B cell (primary cell): ENCODE measurements around the gene OR5AU1. TPM values are rescaled to one million over a fixed set of nuclear protein-coding genes. Genes with fewer than 3 reads are reported as not detected.

Experiments
- ATAC-seq: fragments of 200-7000 bp; cut with Tn5 transposase; one replicate; pipeline ENCODE4 v1.10.0; 2021; ENCODE audit warnings: low read depth, mild to moderate bottlenecking, moderate number of reproducible peaks, moderate library complexity
- CTCF ChIA-PET: fragments of 350-600 bp; sonication (Branson Sonifier 250); formaldehyde crosslinking; loops from one replicate; lab custom pipeline; 2021; ENCODE audit warnings: antibody characterized with exemption, inconsistent platforms; lab: Charles Lee
- POLR2A ChIA-PET: fragments of 350-600 bp; sonication (Branson Sonifier 250); formaldehyde crosslinking; loops from one replicate; lab custom pipeline; 2021; ENCODE audit warnings: antibody characterized with exemption; lab: Charles Lee
- DNase-seq: peaks from one replicate; pipeline ENCODE4 v3.0.0; 2013
- H2AFZ ChIP-seq: 2 replicates; pipeline ENCODE4 v1.6.1; 2012; ENCODE audit warnings: mild to moderate bottlenecking, low read depth, low read length; ENCODE audit not compliant: insufficient read depth, poor library complexity, severe bottlenecking
- H3K27ac ChIP-seq, 2 donors: 1 replicate in 1 of 2; 2 replicates in 1 of 2; pipeline ENCODE4 v1.5.1; 2012 to 2013; ENCODE audit warnings: low read length in 2 of 2, mild to moderate bottlenecking in 2 of 2, moderate library complexity in 1 of 2
- H3K27me3 ChIP-seq, 4 experiments: fragments of 200-600 bp in 1 of 4; sonication (generic) in 1 of 4; replicated peaks in 1 of 4; 1 replicate in 2 of 4; 2 replicates in 2 of 4; pipeline versions ENCODE4 v1.6.1 to v1.7.0; 2013 to 2016; ENCODE audit warnings: low read length in 3 of 4, mild to moderate bottlenecking in 2 of 4, mixed read lengths in 1 of 4, moderate library complexity in 1 of 4; ENCODE audit not compliant: insufficient read depth in 4 of 4, control insufficient read depth in 3 of 4; ENCODE audit errors: control extremely low read depth in 1 of 4
- H3K36me3 ChIP-seq, 2 experiments: replicated peaks in 1 of 2; 1 replicate in 1 of 2; 2 replicates in 1 of 2; pipeline versions ENCODE4 v1.6.1 to v1.7.1; 2013; ENCODE audit warnings: low read length in 1 of 2; ENCODE audit not compliant: insufficient read depth in 2 of 2, control insufficient read depth in 1 of 2; ENCODE audit errors: control extremely low read depth in 1 of 2, extremely low read depth in 1 of 2
- H3K4me1 ChIP-seq, 2 donors: fragments of 200-600 bp in 1 of 2; sonication (generic) in 1 of 2; 1 replicate in 1 of 2; 2 replicates in 1 of 2; pipeline versions ENCODE4 v1.5.1 to v1.6.1; 2013 to 2017; ENCODE audit warnings: low read length in 2 of 2; ENCODE audit not compliant: control insufficient read depth in 2 of 2, insufficient read depth in 2 of 2
- H3K4me2 ChIP-seq: replicated peaks from 2 replicates; pipeline ENCODE3; 2012; ENCODE audit warnings: mild to moderate bottlenecking, low read depth, low read length; ENCODE audit not compliant: poor library complexity, severe bottlenecking
- H3K4me3 ChIP-seq, 5 experiments: fragments of 200-600 bp in 1 of 5; sonication (generic) in 1 of 5; 1 replicate in 3 of 5; 2 replicates in 2 of 5; pipeline versions ENCODE4 v1.5.1 to v1.7.0; 2011 to 2016; ENCODE audit warnings: low read length in 4 of 5, mild to moderate bottlenecking in 4 of 5, low read depth in 2 of 5, control low read depth in 1 of 5, moderate library complexity in 1 of 5; ENCODE audit not compliant: insufficient read depth in 1 of 5; ENCODE audit errors: control extremely low read depth in 1 of 5, extremely low read depth in 1 of 5
- H3K79me2 ChIP-seq: fragments of 200-600 bp; sonication (generic); one replicate; pipeline ENCODE4 v1.6.0; 2016; ENCODE audit warnings: low read length; ENCODE audit not compliant: control insufficient read depth, insufficient read depth
- H3K9ac ChIP-seq: fragments of 200-600 bp; sonication (generic); 2 replicates; pipeline ENCODE4 v1.6.1; 2017; ENCODE audit warnings: mild to moderate bottlenecking, low read length, moderate library complexity
- H3K9me3 ChIP-seq, 3 donors: one replicate each; pipeline versions ENCODE4 v1.6.1 to v1.7.1; 2013; ENCODE audit warnings: low read length in 2 of 3; ENCODE audit not compliant: control insufficient read depth in 2 of 3, insufficient read depth in 1 of 3; ENCODE audit errors: control extremely low read depth in 1 of 3
- H4K20me1 ChIP-seq: 2 replicates; pipeline ENCODE4 v1.6.0; 2012; ENCODE audit warnings: mild to moderate bottlenecking, low read length; ENCODE audit not compliant: insufficient read depth, control insufficient read depth, poor library complexity, severe bottlenecking
- H3K27ac Mint-ChIP-seq: one replicate; pipeline ENCODE4 v1.8.0; 2021; ENCODE audit warnings: mixed read lengths
- H3K27me3 Mint-ChIP-seq: one replicate; pipeline ENCODE4 v1.8.0; 2021; ENCODE audit warnings: mixed read lengths
- H3K4me1 Mint-ChIP-seq: one replicate; pipeline ENCODE4 v1.8.0; 2021; ENCODE audit warnings: mixed read lengths
- H3K4me3 Mint-ChIP-seq: one replicate; pipeline ENCODE4 v1.8.0; 2021; ENCODE audit warnings: mixed read lengths
- H3K9me3 Mint-ChIP-seq: one replicate; pipeline ENCODE4 v1.8.0; 2022; ENCODE audit warnings: mixed read lengths; ENCODE audit not compliant: insufficient read depth
- EZH2 ChIP-seq: IDR thresholded peaks from 2 replicates; pipeline ENCODE4 v1.6.1; 2012; ENCODE audit warnings: borderline replicate concordance, low read depth, mild to moderate bottlenecking, moderate library complexity, low read length; ENCODE audit not compliant: insufficient read depth, poor library complexity, severe bottlenecking
- WGBS: methylation state at CpG from one replicate; pipeline ENCODE4 v1.1.5; 2013; ENCODE audit warnings: missing lambda C conversion rate; ENCODE audit not compliant: insufficient coverage; 5-methylcytosine and 5-hydroxymethylcytosine counted together
- intact Hi-C: fragments of 100-400 bp; cut with micrococcal nuclease; formaldehyde crosslinking; loops from one replicate; pipeline ENCODE4 v1.10.0; 2022
- polyA plus RNA-seq: library from polyadenylated mRNA; depleted of rRNA; stranded (reverse); fragments of >200 nt; gene quantifications from 2 replicates; pipeline ENCODE4 v1.2.3, GENCODE V29; 2012
- total RNA-seq, 2 donors: library from RNA; stranded (reverse); fragments of 120-200 nt in 1 of 2; gene quantifications; 1 replicate in 1 of 2; 2 replicates in 1 of 2; pipeline versions ENCODE4 v1.2.3 to v1.2.4, GENCODE V29; 2013 to 2022
- TF ChIP-seq, protein P1 (sequence below): fragments of 200-600 bp; IDR thresholded peaks from one replicate; pipeline ENCODE4 v1.8.0; 2022; ENCODE audit warnings: antibody characterized with exemption, mild to moderate bottlenecking

The OR5AU1 gene
- total and polyA plus RNA-seq, 2 donors (not counting 1 experiment from before 2014, with no cell fraction given): not detected

DNA sequence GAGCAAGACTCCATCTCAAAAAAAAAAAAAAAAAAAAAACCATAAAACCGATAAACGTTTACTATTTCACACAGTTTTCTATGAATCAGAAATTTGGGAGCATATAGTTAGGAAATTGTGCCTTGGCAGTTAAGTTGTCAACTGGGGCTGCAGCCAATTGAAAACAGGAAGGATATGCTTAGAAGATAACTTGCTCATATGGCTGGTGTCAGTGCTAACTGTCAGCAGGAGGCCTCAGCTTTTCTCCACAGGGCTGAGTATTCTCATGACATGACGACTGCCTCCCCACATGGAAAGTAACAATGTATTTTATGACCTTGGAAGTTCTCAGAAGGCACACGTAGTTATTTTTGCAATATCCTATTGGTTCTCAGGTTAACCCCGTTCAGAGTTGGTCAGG is 29.6 kb upstream of the OR5AU1 start:
- peaks cover 4% of the 10 kb centered on the region for H3K9me3 Mint-ChIP-seq
- H3K27me3 ChIP-seq: no peaks in the 10 kb centered on the region
- no peaks in the 10 kb centered on the region for H3K4me1 Mint-ChIP-seq
- POLR2A ChIA-PET: no interaction called here
- TF ChIP-seq, protein P1, sequence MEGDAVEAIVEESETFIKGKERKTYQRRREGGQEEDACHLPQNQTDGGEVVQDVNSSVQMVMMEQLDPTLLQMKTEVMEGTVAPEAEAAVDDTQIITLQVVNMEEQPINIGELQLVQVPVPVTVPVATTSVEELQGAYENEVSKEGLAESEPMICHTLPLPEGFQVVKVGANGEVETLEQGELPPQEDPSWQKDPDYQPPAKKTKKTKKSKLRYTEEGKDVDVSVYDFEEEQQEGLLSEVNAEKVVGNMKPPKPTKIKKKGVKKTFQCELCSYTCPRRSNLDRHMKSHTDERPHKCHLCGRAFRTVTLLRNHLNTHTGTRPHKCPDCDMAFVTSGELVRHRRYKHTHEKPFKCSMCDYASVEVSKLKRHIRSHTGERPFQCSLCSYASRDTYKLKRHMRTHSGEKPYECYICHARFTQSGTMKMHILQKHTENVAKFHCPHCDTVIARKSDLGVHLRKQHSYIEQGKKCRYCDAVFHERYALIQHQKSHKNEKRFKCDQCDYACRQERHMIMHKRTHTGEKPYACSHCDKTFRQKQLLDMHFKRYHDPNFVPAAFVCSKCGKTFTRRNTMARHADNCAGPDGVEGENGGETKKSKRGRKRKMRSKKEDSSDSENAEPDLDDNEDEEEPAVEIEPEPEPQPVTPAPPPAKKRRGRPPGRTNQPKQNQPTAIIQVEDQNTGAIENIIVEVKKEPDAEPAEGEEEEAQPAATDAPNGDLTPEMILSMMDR: no peak
- no peak for TF ChIP-seq EZH2
- H3K27ac Mint-ChIP-seq: no peak overlapping the region
- H2AFZ ChIP-seq: no peak overlapping the region
- no peak overlapping the region for H3K9ac ChIP-seq
- H4K20me1 ChIP-seq: no peaks in the 10 kb centered on the region
- no peaks in the 10 kb centered on the region for H3K4me1 ChIP-seq
- no peak overlapping the region for H3K4me3 Mint-ChIP-seq
- ATAC-seq: no peak
- H3K27ac ChIP-seq: no peak overlapping the region
- peaks cover 25% of the 10 kb centered on the region for H3K27me3 Mint-ChIP-seq
- H3K4me2 ChIP-seq: no peak overlapping the region
- intact Hi-C loops: no loop called here
- CTCF ChIA-PET: no interaction called here
- H3K9me3 ChIP-seq: peaks cover 0 to 6% (median 3%) of the 10 kb centered on the region in 3 donors
- DNase-seq: no peak
- no peak overlapping the region for H3K4me3 ChIP-seq
- H3K79me2 ChIP-seq: no peaks in the 10 kb centered on the region
- no peaks in the 10 kb centered on the region for H3K36me3 ChIP-seq
- 60% methylated on average over 2 of the region's 5 CpGs for WGBS

DNA sequence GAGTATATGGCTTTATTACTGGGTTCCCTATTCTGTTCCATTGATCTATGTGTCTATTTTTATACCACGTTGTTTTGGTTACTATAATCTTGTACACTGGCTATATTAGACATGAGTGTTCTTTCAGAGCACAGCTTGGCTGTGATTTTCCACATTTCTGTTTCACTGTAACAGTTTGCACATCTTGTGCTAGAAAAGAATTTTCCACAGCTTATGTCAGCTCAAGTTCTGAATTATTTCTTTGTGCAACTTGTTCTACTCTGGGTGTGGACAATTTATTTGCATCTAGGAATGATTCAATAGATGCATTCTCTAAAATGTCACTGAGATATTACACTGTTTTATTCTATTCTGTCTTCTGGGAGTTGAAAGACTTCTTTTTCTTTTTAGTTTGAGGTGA is 28.4 kb upstream of the OR5AU1 start:
- peaks cover 0 to 8% (median 3%) of the 10 kb centered on the region in 3 donors for H3K9me3 ChIP-seq
- H3K27ac ChIP-seq: no peak overlapping the region
- H3K4me2 ChIP-seq: no peak overlapping the region
- Mint-ChIP-seq H3K4me1 (no peaks in the 10 kb centered on the region), H3K9me3 (peaks cover 4% of the 10 kb centered on the region), H3K27ac (no peak overlapping the region), H3K27me3 (peaks cover 29% of the 10 kb centered on the region), H3K4me3 (no peak overlapping the region)
- H3K36me3 ChIP-seq: no peaks in the 10 kb centered on the region
- ATAC-seq (no peak), DNase-seq (no peak)
- intact Hi-C loops: no loop called here
- H3K4me1 ChIP-seq: no peaks in the 10 kb centered on the region
- no peak overlapping the region for H3K9ac ChIP-seq
- TF ChIP-seq EZH2: no peak
- TF ChIP-seq, protein P1: no peak
- POLR2A ChIA-PET: no interaction called here
- H3K27me3 ChIP-seq: no peaks in the 10 kb centered on the region
- no CpG with 5 or more reads among the region's 1 CpG for WGBS
- H3K79me2 ChIP-seq: no peaks in the 10 kb centered on the region
- CTCF ChIA-PET: no interaction called here
- no peaks in the 10 kb centered on the region for H4K20me1 ChIP-seq
- no peak overlapping the region for H3K4me3 ChIP-seq
- no peak overlapping the region for H2AFZ ChIP-seq
